Common myeloid progenitor, CD34-positive (primary cell): ENCODE results near the gene ZC3H18.
"Not testable (repeated sequence)": the region's sequence is repeated elsewhere in the genome, so short reads cannot be mapped to it uniquely, and the experiment has no call there.

Experiments used
- CTCF ChIA-PET: fragments of 350-600 bp; sonication (Branson Sonifier 250); formaldehyde crosslinking; loops from one replicate; lab custom pipeline; 2021; ENCODE audit warnings: antibody characterized with exemption; lab: Charles Lee
- POLR2A ChIA-PET: fragments of 350-600 bp; sonication (Branson Sonifier 250); formaldehyde crosslinking; loops from one replicate; lab custom pipeline; 2021; ENCODE audit warnings: antibody characterized with exemption; lab: Charles Lee
- DNase-seq, 3 donors: peaks; one replicate each; pipeline versions ENCODE4 v3.0.0 to v3.0.0-alpha.2; 2013
- H3K27ac ChIP-seq, 2 experiments: 1 replicate in 1 of 2; 2 replicates in 1 of 2; pipeline ENCODE4 v1.7.0; 2013; ENCODE audit warnings: inconsistent platforms in 2 of 2, low read length in 2 of 2, mild to moderate bottlenecking in 2 of 2, low read depth in 1 of 2, moderate library complexity in 1 of 2; ENCODE audit not compliant: severe bottlenecking in 2 of 2, insufficient read depth in 1 of 2, poor library complexity in 1 of 2
- H3K27me3 ChIP-seq, 5 experiments: replicated peaks in 2 of 5; 1 replicate in 3 of 5; 2 replicates in 2 of 5; pipeline versions ENCODE4 v1.6.1 to v1.7.0; 2013; ENCODE audit warnings: low read length in 4 of 5, mild to moderate bottlenecking in 2 of 5, moderate library complexity in 2 of 5, inconsistent platforms in 1 of 5; ENCODE audit not compliant: insufficient read depth in 5 of 5, control insufficient read depth in 4 of 5
- H3K36me3 ChIP-seq, 4 experiments: 1 replicate in 2 of 4; 2 replicates in 2 of 4; pipeline versions ENCODE4 v1.6.1 to v1.7.0; 2013; ENCODE audit warnings: low read length in 3 of 4, control low read depth in 1 of 4, mild to moderate bottlenecking in 1 of 4; ENCODE audit not compliant: control insufficient read depth in 4 of 4, insufficient read depth in 4 of 4
- H3K4me1 ChIP-seq, 4 experiments: 1 replicate in 3 of 4; 2 replicates in 1 of 4; pipeline versions ENCODE4 v1.6.1 to v1.7.1; 2013; ENCODE audit warnings: low read length in 3 of 4, mild to moderate bottlenecking in 3 of 4, control low read depth in 1 of 4, inconsistent platforms in 1 of 4, moderate library complexity in 1 of 4; ENCODE audit not compliant: control insufficient read depth in 4 of 4, insufficient read depth in 4 of 4; ENCODE audit errors: control extremely low read depth in 1 of 4
- H3K4me3 ChIP-seq, 7 experiments: 1 replicate in 4 of 7; 2 replicates in 3 of 7; pipeline versions ENCODE4 v1.5.1 to v1.7.0; 2013; ENCODE audit warnings: mild to moderate bottlenecking in 7 of 7, low read length in 6 of 7, moderate library complexity in 6 of 7, inconsistent platforms in 2 of 7, low read depth in 2 of 7, control low read depth in 1 of 7; ENCODE audit not compliant: insufficient read depth in 4 of 7, control insufficient read depth in 1 of 7; ENCODE audit errors: extremely low read depth in 1 of 7
- H3K9me3 ChIP-seq, 5 experiments: 1 replicate in 4 of 5; 2 replicates in 1 of 5; pipeline versions ENCODE4 v1.6.1 to v1.7.1; 2013; ENCODE audit warnings: low read length in 4 of 5, mild to moderate bottlenecking in 2 of 5, inconsistent platforms in 1 of 5, low read depth in 1 of 5, moderate library complexity in 1 of 5; ENCODE audit not compliant: control insufficient read depth in 4 of 5, insufficient read depth in 2 of 5; ENCODE audit errors: control extremely low read depth in 1 of 5
- WGBS: methylation state at CpG from one replicate; pipeline ENCODE4 v1.1.5; 2013; ENCODE audit not compliant: insufficient coverage; 5-methylcytosine and 5-hydroxymethylcytosine counted together

The ZC3H18 gene

DNA sequence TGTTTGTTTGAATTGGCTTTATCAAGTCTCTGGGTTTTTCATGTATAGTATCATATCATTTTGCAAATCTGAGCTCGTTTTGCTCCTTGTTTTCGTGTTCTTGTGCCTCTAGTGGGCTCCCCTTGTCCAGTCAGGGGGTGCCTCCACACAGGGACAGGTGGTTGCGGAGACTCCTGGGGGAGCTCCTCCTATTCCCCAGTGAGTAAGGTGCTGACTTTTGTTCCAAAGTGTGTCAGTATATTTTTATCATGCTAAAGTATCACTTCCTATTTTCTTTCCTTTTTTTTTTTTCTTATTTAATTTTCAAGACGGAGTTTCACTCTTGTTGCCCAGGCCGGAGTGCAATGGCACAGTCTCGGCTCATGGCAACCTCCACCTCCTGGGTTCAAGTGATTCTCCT lies 37.9 kb downstream of the ZC3H18 start:
- ChIA-PET POLR2A (no interaction called here), CTCF (interaction anchor here (1.5 kb wide), 1 partner anchor 12 kb away, joined by 4 read pairs; no protein-coding TSS in a partner anchor)
- DNase-seq: no peak
- Histone ChIP-seq H3K27me3 (no peaks in the 10 kb centered on the region), H3K27ac (no peak overlapping the region), H3K36me3 (peaks cover 25 to 81% (median 61%) of the 10 kb centered on the region in 4 experiments), H3K9me3 (no peaks in the 10 kb centered on the region), H3K4me3 (no peak overlapping the region), H3K4me1 (peaks cover 0 to 2% (median 0%) of the 10 kb centered on the region in 4 experiments)
- WGBS: 97% methylated on average over 6 of the region's 6 CpGs

DNA sequence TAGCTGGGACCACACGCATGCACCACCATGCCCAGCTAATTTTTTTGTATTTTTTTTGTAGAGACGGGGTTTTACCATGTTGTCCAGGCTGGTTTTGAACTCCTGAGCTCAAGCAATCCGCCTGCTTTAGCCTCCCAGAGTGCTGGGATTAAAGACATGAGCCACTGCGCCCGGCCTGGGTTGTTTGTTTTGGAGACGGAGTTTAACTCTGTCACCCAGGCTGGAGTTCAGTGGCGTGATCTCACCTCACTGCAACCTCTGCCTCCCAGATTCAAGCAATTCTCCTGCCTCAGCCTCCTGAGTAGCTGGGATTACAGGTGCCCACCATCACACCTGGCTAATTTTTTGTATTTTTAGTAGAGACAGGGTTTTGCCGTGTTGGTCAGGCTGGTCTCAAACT lies 39.2 kb downstream of the ZC3H18 start:
- CTCF ChIA-PET: interaction anchor here (1.3 to 1.5 kb wide), 2 partner anchors 10 to 14 kb away, joined by 4 to 5 read pairs; no protein-coding TSS in a partner anchor
- POLR2A ChIA-PET, H3K27me3 ChIP-seq, DNase-seq, H3K27ac ChIP-seq, H3K9me3 ChIP-seq, H3K4me1 ChIP-seq, H3K4me3 ChIP-seq: not testable (repeated sequence)
- H3K36me3 ChIP-seq: peaks cover 28 to 87% (median 68%) of the 10 kb centered on the region in 4 experiments
- 91% methylated on average over 3 of the region's 8 CpGs for WGBS

DNA sequence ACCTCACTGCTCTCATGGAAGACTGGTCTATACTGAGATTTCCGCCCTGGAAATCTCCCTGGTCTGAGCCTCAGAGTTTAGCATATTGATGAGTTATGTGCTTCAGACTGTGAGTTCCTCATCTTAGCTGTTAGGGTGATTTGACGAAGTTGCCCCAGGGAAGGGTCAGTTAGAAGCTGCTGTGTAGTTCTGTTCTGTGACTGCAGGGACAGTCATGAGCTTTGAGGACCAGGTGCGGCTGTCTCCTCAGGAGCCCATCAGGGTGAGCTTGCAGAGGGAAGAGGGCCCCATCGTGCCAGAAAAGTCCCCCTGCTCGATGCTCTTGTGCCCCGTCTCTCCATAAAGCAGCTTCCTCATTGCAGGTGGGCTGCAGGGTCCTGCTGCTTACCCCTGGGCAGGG lies 39.9 kb downstream of the ZC3H18 start:
- Histone ChIP-seq H3K27me3 (no peaks in the 10 kb centered on the region), H3K27ac (no peak overlapping the region), H3K4me1 (peaks cover 0 to 2% (median 0%) of the 10 kb centered on the region in 4 experiments), H3K9me3 (no peaks in the 10 kb centered on the region), H3K4me3 (no peak overlapping the region), H3K36me3 (peaks cover 22 to 81% (median 63%) of the 10 kb centered on the region in 4 experiments)
- CTCF ChIA-PET: no interaction called here
- WGBS: 96% methylated on average over 6 of the region's 6 CpGs
- POLR2A ChIA-PET: no interaction called here
- no peak for DNase-seq

DNA sequence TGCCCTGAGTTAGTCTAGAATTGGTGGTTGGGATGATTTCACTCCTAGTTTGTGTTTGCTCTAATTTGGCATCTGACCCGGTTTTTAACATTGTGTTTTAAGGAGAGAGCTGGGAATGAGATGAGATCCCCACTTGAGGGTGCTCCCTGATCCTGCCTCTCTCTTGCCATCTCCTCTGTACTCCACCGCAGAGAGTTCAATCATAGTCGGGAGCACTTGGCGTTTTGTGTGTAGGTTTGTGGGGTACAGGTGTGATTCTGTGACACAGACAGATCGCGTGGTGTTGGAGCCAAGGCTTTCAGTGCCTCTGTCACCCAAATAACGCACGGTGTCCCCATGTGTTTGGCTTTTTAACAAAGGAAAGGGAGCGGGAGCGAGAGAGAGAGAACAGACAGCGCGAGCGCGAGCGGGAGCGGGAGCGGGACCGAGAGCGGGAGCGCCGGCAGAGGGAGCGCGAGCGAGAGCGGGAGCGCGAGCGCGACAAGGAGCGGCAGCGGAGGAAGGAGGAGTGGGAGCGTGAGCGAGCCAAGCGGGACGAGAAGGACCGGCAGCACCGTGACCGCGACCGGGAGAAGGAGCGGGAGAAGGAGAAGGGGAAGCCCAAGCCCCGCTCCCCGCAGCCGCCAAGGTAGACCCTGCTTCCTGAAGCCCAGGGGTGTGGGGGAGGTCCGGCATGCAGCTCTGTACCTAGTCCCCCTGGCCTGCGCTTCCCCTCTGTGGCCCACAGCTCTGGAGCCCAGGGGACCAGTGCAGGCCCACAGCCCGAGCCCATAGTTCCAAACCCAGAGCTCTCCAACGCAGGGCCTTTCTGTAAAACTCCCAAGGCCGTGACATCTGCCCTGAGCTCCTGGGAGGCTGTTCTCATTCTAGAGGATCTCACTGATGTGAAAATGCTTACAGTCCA lies 41.0 kb downstream of the ZC3H18 start:
- Histone ChIP-seq H3K27ac (no peak overlapping the region), H3K4me3 (no peak overlapping the region), H3K27me3 (no peaks in the 10 kb centered on the region), H3K36me3 (peaks cover 16 to 80% (median 62%) of the 10 kb centered on the region in 4 experiments), H3K9me3 (no peaks in the 10 kb centered on the region), H3K4me1 (peaks cover 0 to 2% (median 0%) of the 10 kb centered on the region in 4 experiments)
- no peak for DNase-seq
- 97% methylated on average over 41 of the region's 49 CpGs for WGBS
- POLR2A ChIA-PET: no interaction called here
- CTCF ChIA-PET: no interaction called here

DNA sequence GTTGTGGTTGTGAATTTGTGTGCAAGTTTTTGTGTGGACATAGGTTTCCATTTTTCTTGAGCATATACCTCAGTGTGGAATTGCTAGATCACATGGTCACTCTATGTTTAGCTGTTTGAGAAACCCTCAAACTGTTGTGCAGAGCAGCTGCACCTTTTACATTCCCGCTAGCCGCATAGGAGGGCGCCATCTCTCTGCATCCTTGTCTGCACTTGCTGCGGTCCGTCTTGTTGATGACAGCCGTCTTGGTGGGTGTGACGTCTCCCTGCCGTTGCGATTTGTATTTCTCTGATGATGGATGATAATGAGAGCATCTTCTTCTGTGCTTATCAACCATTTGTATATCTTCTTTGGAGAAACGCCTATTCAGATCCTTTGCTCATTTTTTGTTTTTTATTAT lies 43.1 kb downstream of the ZC3H18 start:
- no peak for DNase-seq
- CTCF ChIA-PET: interaction anchor here (1.2 kb wide), 1 partner anchor 20 kb away, joined by 3 read pairs; no protein-coding TSS in a partner anchor
- H3K4me3 ChIP-seq: no peak overlapping the region
- H3K9me3 ChIP-seq: no peaks in the 10 kb centered on the region
- no peaks in the 10 kb centered on the region for H3K4me1 ChIP-seq
- no peak overlapping the region for H3K27ac ChIP-seq
- H3K36me3 ChIP-seq: peaks cover 12 to 78% (median 60%) of the 10 kb centered on the region in 4 experiments
- no CpG with 5 or more reads among the region's 10 CpGs for WGBS
- no peaks in the 10 kb centered on the region for H3K27me3 ChIP-seq
- POLR2A ChIA-PET: no interaction called here

DNA sequence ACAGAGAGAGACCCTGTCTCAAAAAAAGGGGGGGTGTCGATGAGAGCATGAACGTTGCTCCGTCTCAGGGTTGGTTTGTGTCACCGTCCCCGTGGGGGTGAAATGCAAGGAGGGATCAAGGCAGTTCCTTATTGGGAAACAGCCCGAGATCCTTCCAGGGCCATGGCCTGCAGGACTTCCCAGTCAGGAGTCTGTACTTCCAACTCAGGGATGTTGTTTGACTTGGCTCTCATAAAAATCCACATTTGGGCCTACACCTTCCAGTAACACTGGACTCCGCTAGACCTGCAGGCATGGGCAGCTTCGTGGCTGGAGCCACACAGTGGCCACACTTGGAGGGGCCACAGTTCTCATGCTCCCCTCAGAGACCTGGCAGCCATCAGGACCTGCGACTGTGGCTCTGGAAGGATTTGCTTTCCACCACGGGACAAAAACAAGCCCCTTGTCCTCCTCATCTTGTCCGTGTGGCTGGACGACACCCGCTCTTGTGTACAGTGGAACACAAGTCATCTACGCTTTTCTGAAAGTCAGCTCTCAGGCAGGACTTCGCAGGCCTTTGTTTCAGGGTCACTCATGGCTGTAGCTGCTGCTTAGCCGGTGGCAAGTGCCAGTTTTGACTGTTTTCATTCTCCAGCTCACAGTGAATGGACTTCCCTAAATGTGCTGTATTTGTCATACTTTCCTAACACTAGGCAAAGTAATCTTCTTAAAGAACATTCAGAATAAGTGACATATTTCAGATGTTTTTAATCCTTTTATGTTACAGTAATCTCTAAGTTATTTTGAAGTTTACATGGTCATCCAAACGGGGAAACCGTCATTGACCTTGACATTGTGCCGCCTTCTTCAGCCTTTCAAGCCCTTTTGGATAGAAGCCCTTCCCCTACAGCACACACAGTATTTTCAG lies 44.0 kb downstream of the ZC3H18 start:
- no peak for DNase-seq
- POLR2A ChIA-PET: no interaction called here
- 96% methylated on average over 14 of the region's 19 CpGs for WGBS
- no peak overlapping the region for H3K4me3 ChIP-seq
- H3K27ac ChIP-seq: no peak overlapping the region
- no peaks in the 10 kb centered on the region for H3K4me1 ChIP-seq
- CTCF ChIA-PET: no interaction called here
- H3K36me3 ChIP-seq: peaks cover 9 to 78% (median 61%) of the 10 kb centered on the region in 4 experiments
- no peaks in the 10 kb centered on the region for H3K9me3 ChIP-seq
- no peaks in the 10 kb centered on the region for H3K27me3 ChIP-seq
